Spleen (tissue), 11 donors: ENCODE data around the gene CDC42BPA. TPM values are rescaled to one million over a fixed set of nuclear protein-coding genes. Genes with fewer than 3 reads are reported as not detected.
A peak's percentile ranks its signal among the peaks of the same experiment; 100 is the strongest.
"Not testable (repeated sequence)": the region's sequence is repeated elsewhere in the genome, so short reads cannot be mapped to it uniquely, and the experiment has no call there.

ENCODE experiments used
- DNase-seq: peaks from one replicate; pipeline ENCODE4 v3.0.0-alpha.2; 2020
- H3K27ac ChIP-seq, 8 donors: fragments of 200-600 bp; sonication (generic) in 7 of 8; 1 replicate in 4 of 8; 2 replicates in 4 of 8; pipeline versions ENCODE4 v1.5.0 to v1.8.0; 2016 to 2021; ENCODE audit warnings: inconsistent platforms in 4 of 8, mild to moderate bottlenecking in 4 of 8, moderate library complexity in 1 of 8
- H3K27me3 ChIP-seq, 7 donors: fragments of 200-600 bp; sonication (generic) in 6 of 7; replicated peaks in 1 of 7; 1 replicate in 4 of 7; 2 replicates in 3 of 7; pipeline versions ENCODE4 v1.5.0 to v1.8.0; 2016 to 2021; ENCODE audit warnings: inconsistent platforms in 3 of 7, mild to moderate bottlenecking in 1 of 7
- H3K36me3 ChIP-seq, 6 donors: fragments of 200-600 bp; sonication (generic) in 5 of 6; 1 replicate in 4 of 6; 2 replicates in 2 of 6; pipeline versions ENCODE4 v1.5.0 to v1.8.0; 2016 to 2021; ENCODE audit warnings: inconsistent platforms in 2 of 6
- H3K4me1 ChIP-seq, 6 donors: fragments of 200-600 bp; sonication (generic) in 5 of 6; 1 replicate in 3 of 6; 2 replicates in 3 of 6; pipeline versions ENCODE4 v1.5.0 to v1.8.0; 2016 to 2021; ENCODE audit warnings: inconsistent platforms in 3 of 6
- H3K4me3 ChIP-seq, 8 donors: fragments of 200-600 bp; sonication (generic) in 7 of 8; 1 replicate in 4 of 8; 2 replicates in 4 of 8; pipeline versions ENCODE4 v1.5.0 to v1.8.0; 2016 to 2021; ENCODE audit warnings: inconsistent platforms in 4 of 8, mild to moderate bottlenecking in 4 of 8, moderate library complexity in 2 of 8
- H3K9me3 ChIP-seq, 8 donors: fragments of 200-600 bp; sonication (generic) in 7 of 8; 1 replicate in 4 of 8; 2 replicates in 4 of 8; pipeline versions ENCODE4 v1.5.0 to v1.8.0; 2016 to 2021; ENCODE audit warnings: inconsistent platforms in 4 of 8
- CTCF ChIP-seq, 11 experiments: fragments of 200-600 bp in 7 of 11; fragments of 450-650 bp in 4 of 11; sonication (generic) in 4 of 11; IDR thresholded peaks in 8 of 11; conservative IDR thresholded peaks in 3 of 11; 1 replicate in 7 of 11; 2 replicates in 4 of 11; pipeline versions ENCODE4 v1.4.0 to v1.8.0; 2016 to 2021; ENCODE audit warnings: antibody characterized with exemption in 11 of 11, inconsistent platforms in 4 of 11, mild to moderate bottlenecking in 1 of 11
- POLR2A ChIP-seq, 3 donors: fragments of 450-650 bp; IDR thresholded peaks; one replicate each; pipeline ENCODE4 v1.5.1; 2017; ENCODE audit warnings: antibody characterized with exemption in 3 of 3, mild to moderate bottlenecking in 1 of 3
- POLR2AphosphoS5 ChIP-seq, 3 donors: sonication (generic); formaldehyde crosslinking; IDR thresholded peaks; one replicate each; pipeline ENCODE4 v1.5.1; 2017; ENCODE audit warnings: antibody characterized with exemption in 3 of 3
- WGBS, 5 donors: extraction: QIAGEN DNeasy Blood & Tissue Kit in 3 of 5; methylation state at CpG; one replicate each; pipeline versions ENCODE4 v1.1.5 to v1.1.7; 2013 to 2018; 5-methylcytosine and 5-hydroxymethylcytosine counted together
- intact Hi-C: fragments of 100-400 bp; cut with DNase I; formaldehyde crosslinking; loops from one replicate; pipeline ENCODE4 v1.15.0; 2023; ENCODE audit warnings: low total_unique reads
- polyA plus RNA-seq, 3 donors: library from polyadenylated mRNA; stranded (reverse); fragments of 200-250 nt; gene quantifications; one replicate each; pipeline ENCODE4 v1.2.1, GENCODE V29; 2013
- total RNA-seq, 7 donors: library from RNA; depleted of rRNA in 3 of 7; stranded (reverse); fragments of >200 nt in 3 of 7; fragmentation: NEBNext Ultra II Directional in 4 of 7; extraction: Animal tissue kit (Norgen Biotek cat#: 25700) in 4 of 7; gene quantifications; one replicate each; pipeline versions ENCODE4 v1.1.0 to v1.2.1, GENCODE V29; 2016 to 2021
- donor health status: healthy with polysubstance abuse.
- donor health status: DM: no; HTN: no; CAD: no; lungs with moderate emphysema.
- donor health status: DM: no; HTN: no; CAD: no.
- donor health status: Bipolar disorder and iron deficiency.
- donor health status: healthy.
- donor health status: DM: no; HTN: no; CAD: no.
- donor health status: DM: yes; HTN: yes; CAD: no.

The CDC42BPA gene
- total and polyA plus RNA-seq, 10 donors = 1.1 to 36.4 (median 27.6) TPM

- intact Hi-C loops = no loop called here
- Histone ChIP-seq H3K9me3 (no peaks in the 10 kb centered on the region), H3K36me3 (peaks cover 0 to 21% (median 0%) of the 10 kb centered on the region in 6 donors), H3K4me3 (no peak overlapping the region), H3K4me1 (no peaks in the 10 kb centered on the region), H3K27me3 (no peaks in the 10 kb centered on the region), H3K27ac (no peak overlapping the region)
- no peak for TF ChIP-seq POLR2AphosphoS5 (IDR thresholded peaks at IDR 0.05)
- TF ChIP-seq POLR2A (IDR thresholded peaks at IDR 0.05) = no peak
- TF ChIP-seq CTCF (IDR thresholded peaks at IDR 0.05 in 8 of 11, conservative IDR thresholded peaks at IDR 0.05 in 3 of 11) = no peak
- peak; percentile 47 for DNase-seq
- 91 to 95% (median 92%) methylated on average over 8 of the region's 8 CpGs for WGBS, 5 donors
Measured at GRCh38 chr1:227004796-227005195, 313.5 kb downstream of the CDC42BPA start.

- intact Hi-C loops = no loop called here
- Histone ChIP-seq H3K9me3 (no peaks in the 10 kb centered on the region), H3K4me3 (no peak overlapping the region), H3K4me1 (no peaks in the 10 kb centered on the region), H3K36me3 (peaks cover 0 to 21% (median 0%) of the 10 kb centered on the region in 6 donors), H3K27ac (no peak overlapping the region), H3K27me3 (no peaks in the 10 kb centered on the region)
- DNase-seq = no peak
- WGBS, 5 donors = 94 to 97% (median 96%) methylated on average over 8 of the region's 8 CpGs
- no peak for TF ChIP-seq POLR2AphosphoS5 (IDR thresholded peaks at IDR 0.05)
- no peak for TF ChIP-seq POLR2A (IDR thresholded peaks at IDR 0.05)
- no peak for TF ChIP-seq CTCF (IDR thresholded peaks at IDR 0.05 in 8 of 11, conservative IDR thresholded peaks at IDR 0.05 in 3 of 11)
Measured at GRCh38 chr1:227003165-227003564, 315.1 kb downstream of the CDC42BPA start.

- WGBS, 5 donors = 26 to 61% (median 38%) methylated on average over 2 to 3 of the region's 3 CpGs
- no peaks in the 10 kb centered on the region for H3K27me3 ChIP-seq
- no peak overlapping the region for H3K27ac ChIP-seq
- TF ChIP-seq POLR2A (IDR thresholded peaks at IDR 0.05) (no peak), POLR2AphosphoS5 (IDR thresholded peaks at IDR 0.05) (no peak), CTCF (IDR thresholded peaks at IDR 0.05 in 8 of 11, conservative IDR thresholded peaks at IDR 0.05 in 3 of 11) (no peak)
- H3K9me3 ChIP-seq = no peaks in the 10 kb centered on the region
- H3K4me3 ChIP-seq = no peak overlapping the region
- peak; percentile 38 for DNase-seq
- H3K36me3 ChIP-seq = peaks cover 0 to 21% (median 0%) of the 10 kb centered on the region in 6 donors
- no peaks in the 10 kb centered on the region for H3K4me1 ChIP-seq
- intact Hi-C loops = no loop called here
Measured at GRCh38 chr1:227002531-227003049, 315.7 kb downstream of the CDC42BPA start.

- H3K27ac ChIP-seq, H3K9me3 ChIP-seq, H3K4me3 ChIP-seq, H3K4me1 ChIP-seq, DNase-seq, intact Hi-C loops, H3K27me3 ChIP-seq: not testable (repeated sequence)
- peaks cover 0 to 20% (median 0%) of the 10 kb centered on the region in 6 donors for H3K36me3 ChIP-seq
- 91 to 100% (median 97%) methylated on average over 2 of the region's 2 CpGs for WGBS, 5 donors
Measured at GRCh38 chr1:226999579-226999978, 318.7 kb downstream of the CDC42BPA start.
